Measurements from ENCODE around the gene LDLRAD3. TPM values are rescaled to one million over a fixed set of nuclear protein-coding genes. Genes with fewer than 3 reads are reported as not detected.

LDLRAD3 gene
- polyA plus RNA-seq, 1 donor (not counting 4 experiments of a cell fraction or from before 2014, with no cell fraction given) = 13.1 TPM

- Histone ChIP-seq H3K4me2 (ENCODE audit: control insufficient read depth, extremely low read depth, insufficient read depth, low read depth, low read length) (no peak overlapping the region), H4K20me1 (ENCODE audit: control insufficient read depth, extremely low read depth, insufficient read depth, low read length) (no peaks in the 10 kb centered on the region), H2AFZ (ENCODE audit: control insufficient read depth, low read length) (no peak overlapping the region), H3K27me3 (ENCODE audit: control insufficient read depth, extremely low read depth, insufficient read depth, low read length) (no peaks in the 10 kb centered on the region), H3K79me2 (ENCODE audit: control insufficient read depth, insufficient read depth, low read length) (no peaks in the 10 kb centered on the region), H3K27ac (ENCODE audit: control insufficient read depth, insufficient read depth, low read length) (no peak overlapping the region), H3K9me1 (ENCODE audit: control insufficient read depth, extremely low read depth, insufficient read depth, low read length) (no peaks in the 10 kb centered on the region), H3K36me3 (ENCODE audit: control insufficient read depth in 2 of 2, extremely low read depth in 1 of 2, insufficient read depth in 2 of 2, low read length in 2 of 2) (no peaks in the 10 kb centered on the region), H3K9ac (ENCODE audit: control insufficient read depth, extremely low read depth, insufficient read depth, low read length) (no peak overlapping the region), H3K4me1 (ENCODE audit: control insufficient read depth, extremely low read depth, insufficient read depth, low read length) (peaks cover 13% of the 10 kb centered on the region), H3K4me3 (ENCODE audit: control insufficient read depth in 2 of 3, extremely low read depth in 1 of 3, insufficient read depth in 2 of 3, low read depth in 1 of 3, low read length in 3 of 3) (no peak overlapping the region), H3K9me3 (ENCODE audit: control insufficient read depth, low read depth, low read length) (no peaks in the 10 kb centered on the region)
- no peak for DNase-seq (ENCODE audit: low read depth, low spot score)
- no peak for TF ChIP-seq CTCF (optimal IDR thresholded peaks at IDR 0.05 in 1 of 3, IDR thresholded peaks at IDR 0.05 in 1 of 3, conservative IDR thresholded peaks at IDR 0.05 in 1 of 3; ENCODE audit: extremely low read depth in 1 of 3, insufficient read depth in 2 of 3, low read length in 3 of 3)
- TF ChIP-seq EZH2 (IDR thresholded peaks at IDR 0.05; ENCODE audit: low read length) = no peak
- dilution Hi-C loops (cut with MboI; ENCODE audit: extremely low pct_ligation_motif_present, low sequenced_read_pairs) = no loop called here
- FAIRE-seq = no peak
Measured at GRCh38 chr11:36162006-36162882, 218.4 kb downstream of the LDLRAD3 start.

- Histone ChIP-seq H3K36me3 (ENCODE audit: control insufficient read depth in 2 of 2, extremely low read depth in 1 of 2, insufficient read depth in 2 of 2, low read length in 2 of 2) (peaks cover 0 to 2% of the 10 kb centered on the region in 2 experiments), H3K4me3 (ENCODE audit: control insufficient read depth in 2 of 3, extremely low read depth in 1 of 3, insufficient read depth in 2 of 3, low read depth in 1 of 3, low read length in 3 of 3) (no peak overlapping the region), H3K79me2 (ENCODE audit: control insufficient read depth, insufficient read depth, low read length) (no peaks in the 10 kb centered on the region), H3K4me2 (ENCODE audit: control insufficient read depth, extremely low read depth, insufficient read depth, low read depth, low read length) (no peak overlapping the region), H4K20me1 (ENCODE audit: control insufficient read depth, extremely low read depth, insufficient read depth, low read length) (no peaks in the 10 kb centered on the region), H3K9ac (ENCODE audit: control insufficient read depth, extremely low read depth, insufficient read depth, low read length) (no peak overlapping the region), H3K27me3 (ENCODE audit: control insufficient read depth, extremely low read depth, insufficient read depth, low read length) (no peaks in the 10 kb centered on the region), H3K27ac (ENCODE audit: control insufficient read depth, insufficient read depth, low read length) (no peak overlapping the region), H2AFZ (ENCODE audit: control insufficient read depth, low read length) (no peak overlapping the region), H3K4me1 (ENCODE audit: control insufficient read depth, extremely low read depth, insufficient read depth, low read length) (peaks cover 9% of the 10 kb centered on the region), H3K9me3 (ENCODE audit: control insufficient read depth, low read depth, low read length) (no peaks in the 10 kb centered on the region), H3K9me1 (ENCODE audit: control insufficient read depth, extremely low read depth, insufficient read depth, low read length) (no peaks in the 10 kb centered on the region)
- FAIRE-seq (no peak), DNase-seq (ENCODE audit: low read depth, low spot score) (no peak)
- dilution Hi-C loops (cut with MboI; ENCODE audit: extremely low pct_ligation_motif_present, low sequenced_read_pairs) = no loop called here
- TF ChIP-seq CTCF (optimal IDR thresholded peaks at IDR 0.05 in 1 of 3, IDR thresholded peaks at IDR 0.05 in 1 of 3, conservative IDR thresholded peaks at IDR 0.05 in 1 of 3; ENCODE audit: extremely low read depth in 1 of 3, insufficient read depth in 2 of 3, low read length in 3 of 3) (no peak), EZH2 (IDR thresholded peaks at IDR 0.05; ENCODE audit: low read length) (no peak)
Measured at GRCh38 chr11:36162883-36163434, 219.1 kb downstream of the LDLRAD3 start.

Data from keratinocyte (primary cell).